H9 (cell line): ENCODE data around the gene SLC1A4. TPM values are rescaled to one million over a fixed set of nuclear protein-coding genes. Genes with fewer than 3 reads are reported as not detected.

Experiments
- DNase-seq: peaks from one replicate; pipeline ENCODE4 v3.0.0-alpha.2; 2017
- H2AFZ ChIP-seq: one replicate; pipeline ENCODE4 v1.6.1; 2013; ENCODE audit warnings: mild to moderate bottlenecking, low read length, control low read depth, moderate library complexity
- H2AK5ac ChIP-seq: 2 replicates; pipeline ENCODE4 v1.6.1; 2013; ENCODE audit warnings: low read length, control low read depth, mixed read lengths; ENCODE audit not compliant: insufficient read length
- H2BK120ac ChIP-seq: one replicate; pipeline ENCODE4 v1.6.1; 2013; ENCODE audit warnings: low read depth, mild to moderate bottlenecking, low read length, control low read depth, inconsistent platforms; ENCODE audit not compliant: poor library complexity, severe bottlenecking
- H2BK12ac ChIP-seq: 2 replicates; pipeline ENCODE4 v1.6.1; 2013; ENCODE audit warnings: low read length, control low read depth, mixed read lengths, low read depth; ENCODE audit not compliant: insufficient read length
- H2BK15ac ChIP-seq: 2 replicates; pipeline ENCODE4 v1.6.1; 2013; ENCODE audit warnings: low read depth, low read length, control low read depth
- H2BK20ac ChIP-seq: one replicate; pipeline ENCODE4 v1.6.1; 2013; ENCODE audit warnings: low read depth, mild to moderate bottlenecking, low read length, control low read depth, inconsistent platforms; ENCODE audit not compliant: poor library complexity, severe bottlenecking
- H2BK5ac ChIP-seq: 2 replicates; pipeline ENCODE4 v1.6.1; 2013; ENCODE audit warnings: low read length, control low read depth, mixed read lengths; ENCODE audit not compliant: insufficient read length
- H3K14ac ChIP-seq: 2 replicates; pipeline ENCODE4 v1.6.1; 2013; ENCODE audit warnings: low read length, control low read depth; ENCODE audit not compliant: insufficient read depth
- H3K18ac ChIP-seq: 2 replicates; pipeline ENCODE4 v1.6.1; 2013; ENCODE audit warnings: low read depth, mild to moderate bottlenecking, mixed read lengths, low read length, control low read depth; ENCODE audit not compliant: insufficient read length
- H3K23ac ChIP-seq: 2 replicates; pipeline ENCODE4 v1.6.1; 2013; ENCODE audit warnings: low read length, control low read depth, mixed read lengths, low read depth; ENCODE audit not compliant: insufficient read length
- H3K23me2 ChIP-seq: 2 replicates; pipeline ENCODE4 v1.6.1; 2013; ENCODE audit warnings: low read depth, mild to moderate bottlenecking, mixed read lengths, low read length, control low read depth; ENCODE audit not compliant: insufficient read length, poor library complexity, severe bottlenecking
- H3K27ac ChIP-seq: 2 replicates; pipeline ENCODE4 v1.5.1; 2013; ENCODE audit warnings: low read length, control low read depth, mixed read lengths, low read depth; ENCODE audit not compliant: insufficient read length
- H3K27me3 ChIP-seq: 2 replicates; pipeline ENCODE4 v1.6.1; 2013; ENCODE audit warnings: low read length, control low read depth, inconsistent platforms; ENCODE audit not compliant: insufficient read depth
- H3K4ac ChIP-seq: 2 replicates; pipeline ENCODE4 v1.6.1; 2013; ENCODE audit warnings: low read depth, mild to moderate bottlenecking, control low read depth, inconsistent platforms, low read length, moderate library complexity
- H3K4me1 ChIP-seq: 2 replicates; pipeline ENCODE4 v1.6.1; 2013; ENCODE audit warnings: low read length, control low read depth, inconsistent platforms; ENCODE audit not compliant: insufficient read depth
- H3K4me2 ChIP-seq: 2 replicates; pipeline ENCODE4 v1.6.1; 2013; ENCODE audit warnings: low read length, control low read depth, mixed read lengths; ENCODE audit not compliant: insufficient read length, insufficient read depth
- H3K56ac ChIP-seq: 2 replicates; pipeline ENCODE4 v1.6.1; 2013; ENCODE audit warnings: low read depth, mild to moderate bottlenecking, mixed read lengths, low read length, control low read depth; ENCODE audit not compliant: insufficient read length
- H3K79me1 ChIP-seq: 2 replicates; pipeline ENCODE4 v1.6.1; 2013; ENCODE audit warnings: low read depth, mild to moderate bottlenecking, moderate library complexity, low read length, control low read depth, inconsistent platforms; ENCODE audit not compliant: insufficient read depth, poor library complexity, severe bottlenecking
- H3K79me2 ChIP-seq: 2 replicates; pipeline ENCODE4 v1.6.1; 2013; ENCODE audit warnings: low read length, control low read depth, inconsistent platforms; ENCODE audit not compliant: insufficient read depth
- H3K9ac ChIP-seq: 2 replicates; pipeline ENCODE4 v1.6.1; 2013; ENCODE audit warnings: low read length, control low read depth, mixed read lengths; ENCODE audit not compliant: insufficient read length; ENCODE audit errors: extremely low read depth
- H3K9me3 ChIP-seq: one replicate; pipeline ENCODE4 v1.6.1; 2013; ENCODE audit warnings: low read depth, low read length, inconsistent platforms; ENCODE audit not compliant: control insufficient read depth
- H3T11ph ChIP-seq: one replicate; pipeline ENCODE4 v1.6.1; 2013; ENCODE audit warnings: mild to moderate bottlenecking, low read length, control low read depth, inconsistent platforms
- H4K20me1 ChIP-seq: one replicate; pipeline ENCODE4 v1.6.1; 2013; ENCODE audit not compliant: control insufficient read depth, insufficient read length, insufficient read depth
- H4K5ac ChIP-seq: 2 replicates; pipeline ENCODE4 v1.6.1; 2013; ENCODE audit warnings: low read depth, mild to moderate bottlenecking, mixed read lengths, low read length, control low read depth; ENCODE audit not compliant: insufficient read length
- H4K8ac ChIP-seq: replicated peaks from 2 replicates; pipeline ENCODE4 v1.6.1; 2013; ENCODE audit warnings: low read length, control low read depth, mixed read lengths, low read depth; ENCODE audit not compliant: insufficient read length
- H4K91ac ChIP-seq: 2 replicates; pipeline ENCODE4 v1.6.1; 2013; ENCODE audit warnings: low read depth, mild to moderate bottlenecking, moderate library complexity, mixed read lengths, low read length, control low read depth; ENCODE audit not compliant: insufficient read length
- H3K27ac Mint-ChIP-seq, 3 experiments: 2 replicates in 2 of 3; 3 replicates in 1 of 3; pipeline ENCODE4 v1.8.0; 2020 to 2021; ENCODE audit warnings: mixed read lengths in 3 of 3, mild to moderate bottlenecking in 1 of 3, moderate library complexity in 1 of 3
- H3K27me3 Mint-ChIP-seq: 2 replicates; pipeline ENCODE4 v1.8.0; 2021; ENCODE audit warnings: low read depth, mild to moderate bottlenecking, moderate library complexity, mixed read lengths
- H3K36me3 Mint-ChIP-seq, 3 experiments: 2 replicates in 2 of 3; 3 replicates in 1 of 3; pipeline ENCODE4 v1.8.0; 2020 to 2021; ENCODE audit warnings: low read depth in 3 of 3, mixed read lengths in 3 of 3; ENCODE audit not compliant: insufficient read depth in 1 of 3
- H3K4me1 Mint-ChIP-seq, 2 experiments: 2 replicates each; pipeline ENCODE4 v1.8.0; 2020; ENCODE audit warnings: mixed read lengths in 2 of 2
- H3K4me3 Mint-ChIP-seq, 2 experiments: 2 replicates in 1 of 2; 3 replicates in 1 of 2; pipeline ENCODE4 v1.8.0; 2020 to 2021; ENCODE audit warnings: mild to moderate bottlenecking in 2 of 2, mixed read lengths in 2 of 2, moderate library complexity in 1 of 2
- H3K9me3 Mint-ChIP-seq, 2 experiments: 2 replicates in 1 of 2; 3 replicates in 1 of 2; pipeline ENCODE4 v1.8.0; 2020; ENCODE audit warnings: mild to moderate bottlenecking in 2 of 2, mixed read lengths in 2 of 2, moderate library complexity in 1 of 2
- WGBS: extraction: QIAGEN DNeasy Blood & Tissue Kit; methylation state at CpG from one replicate; pipeline ENCODE4 v1.1.7; 2013; ENCODE audit warnings: missing lambda C conversion rate, low lambda C conversion rate, mixed read lengths; ENCODE audit not compliant: insufficient read length; ENCODE audit errors: extremely low coverage; 5-methylcytosine and 5-hydroxymethylcytosine counted together
- total RNA-seq: library from RNA; stranded (reverse); gene quantifications from 2 replicates; pipeline ENCODE4 v1.2.1, GENCODE V29; 2021
- TF ChIP-seq, protein P1 (sequence below): fragments of 200-600 bp; sonication (generic); conservative IDR thresholded peaks from 3 replicates; pipeline ENCODE4 v1.8.0; 2021; ENCODE audit warnings: antibody characterized with exemption, mild to moderate bottlenecking

SLC1A4 gene
- total RNA-seq, 1 experiment from 2014 or later, result 1.9 TPM

DNA sequence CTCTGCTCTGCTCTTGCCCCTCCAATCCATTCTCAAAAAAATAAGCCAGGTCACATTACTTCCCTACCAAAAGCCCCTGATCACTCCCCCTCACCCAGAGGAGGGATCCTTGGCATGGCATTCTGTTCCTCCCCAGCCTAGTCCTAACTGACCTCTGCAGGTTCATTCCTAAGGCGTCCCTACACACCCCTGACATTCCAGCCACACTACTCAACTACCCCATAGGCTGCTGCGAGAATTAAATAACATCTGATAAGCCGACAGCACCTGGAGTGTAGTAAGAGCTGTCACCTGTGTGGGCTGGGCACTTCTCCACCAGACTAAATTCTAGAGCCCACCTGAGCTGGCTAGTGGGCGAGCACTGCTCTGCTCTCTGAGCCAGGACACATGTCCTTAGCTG is 44.7 kb upstream of the SLC1A4 start:
- no peaks in the 10 kb centered on the region for H3K9me3 ChIP-seq
- no peak overlapping the region for H2BK120ac ChIP-seq
- H2AK5ac ChIP-seq, result no peak overlapping the region
- no peak overlapping the region for H3K56ac ChIP-seq
- H2BK20ac ChIP-seq, result no peak overlapping the region
- H4K20me1 ChIP-seq, result no peaks in the 10 kb centered on the region
- H3K4me1 Mint-ChIP-seq, result peaks cover 6 to 10% of the 10 kb centered on the region in 2 experiments
- no peaks in the 10 kb centered on the region for H3K4me1 ChIP-seq
- H3K27ac ChIP-seq, result no peak overlapping the region
- DNase-seq, result no peak
- H2BK12ac ChIP-seq, result no peak overlapping the region
- H3K79me1 ChIP-seq, result no peaks in the 10 kb centered on the region
- no peak overlapping the region for H4K5ac ChIP-seq
- H2BK15ac ChIP-seq, result no peak overlapping the region
- H2BK5ac ChIP-seq, result no peak overlapping the region
- H3K27me3 ChIP-seq, result no peaks in the 10 kb centered on the region
- no peak overlapping the region for H3K14ac ChIP-seq
- TF ChIP-seq, protein P1, sequence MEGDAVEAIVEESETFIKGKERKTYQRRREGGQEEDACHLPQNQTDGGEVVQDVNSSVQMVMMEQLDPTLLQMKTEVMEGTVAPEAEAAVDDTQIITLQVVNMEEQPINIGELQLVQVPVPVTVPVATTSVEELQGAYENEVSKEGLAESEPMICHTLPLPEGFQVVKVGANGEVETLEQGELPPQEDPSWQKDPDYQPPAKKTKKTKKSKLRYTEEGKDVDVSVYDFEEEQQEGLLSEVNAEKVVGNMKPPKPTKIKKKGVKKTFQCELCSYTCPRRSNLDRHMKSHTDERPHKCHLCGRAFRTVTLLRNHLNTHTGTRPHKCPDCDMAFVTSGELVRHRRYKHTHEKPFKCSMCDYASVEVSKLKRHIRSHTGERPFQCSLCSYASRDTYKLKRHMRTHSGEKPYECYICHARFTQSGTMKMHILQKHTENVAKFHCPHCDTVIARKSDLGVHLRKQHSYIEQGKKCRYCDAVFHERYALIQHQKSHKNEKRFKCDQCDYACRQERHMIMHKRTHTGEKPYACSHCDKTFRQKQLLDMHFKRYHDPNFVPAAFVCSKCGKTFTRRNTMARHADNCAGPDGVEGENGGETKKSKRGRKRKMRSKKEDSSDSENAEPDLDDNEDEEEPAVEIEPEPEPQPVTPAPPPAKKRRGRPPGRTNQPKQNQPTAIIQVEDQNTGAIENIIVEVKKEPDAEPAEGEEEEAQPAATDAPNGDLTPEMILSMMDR, result no peak
- no peak overlapping the region for H4K91ac ChIP-seq
- no peak overlapping the region for H3K23ac ChIP-seq
- H3K79me2 ChIP-seq, result no peaks in the 10 kb centered on the region
- H3K4ac ChIP-seq, result no peak overlapping the region
- H3K18ac ChIP-seq, result no peak overlapping the region
- no peak overlapping the region; a peak in 1 of 7 replicates for H3K27ac Mint-ChIP-seq
- H3K27me3 Mint-ChIP-seq, result no peaks in the 10 kb centered on the region; the same call in none of the 2 replicates
- H3K4me2 ChIP-seq, result no peak overlapping the region
- no peaks in the 10 kb centered on the region for H3K9me3 Mint-ChIP-seq
- H2AFZ ChIP-seq, result no peak overlapping the region
- H3K4me3 Mint-ChIP-seq, result no peak overlapping the region
- no CpG with 5 or more reads among the region's 4 CpGs for WGBS
- no peak overlapping the region for H4K8ac ChIP-seq
- H3T11ph ChIP-seq, result no peak overlapping the region
- H3K36me3 Mint-ChIP-seq, result no peaks in the 10 kb centered on the region
- H3K9ac ChIP-seq, result no peak overlapping the region
- no peaks in the 10 kb centered on the region for H3K23me2 ChIP-seq
